ENCODE data around the gene PFKFB4. TPM values are rescaled to one million over a fixed set of nuclear protein-coding genes. Genes with fewer than 3 reads are reported as not detected.

The PFKFB4 gene
- total RNA-seq, 3 donors from 2014 or later (not counting 1 experiment from before 2014, with no cell fraction given): 2.4 to 4.3 (median 3.6) TPM

- H3K27ac ChIP-seq (ENCODE audit: low read length): peak overlapping the region; percentile 88
Measured at GRCh38 chr3:48472923-48473616, 83.5 kb downstream of the PFKFB4 start.

GRCh38 chr3:48472673-48472922, 84.0 kb downstream of the PFKFB4 start:
- Mint-ChIP-seq H3K4me1 (peaks cover 41 to 53% of the 10 kb centered on the region in 2 donors), H3K27ac (peak overlapping the region; percentile 95 to 97), H3K4me3 (peak overlapping the region; percentile 94), H3K9me3 (no peaks in the 10 kb centered on the region), H3K36me3 (no peaks in the 10 kb centered on the region), H3K27me3 (ENCODE audit: low read depth in 2 of 2) (no peaks in the 10 kb centered on the region)
- Histone ChIP-seq H3K4me3 (ENCODE audit: low read length) (peak overlapping the region; percentile 47), H3K36me3 (ENCODE audit: control insufficient read depth, insufficient read depth, low read length) (peaks cover 21% of the 10 kb centered on the region), H3K4me1 (ENCODE audit: control insufficient read depth, insufficient read depth, low read length) (peaks cover 66% of the 10 kb centered on the region), H3K27ac (ENCODE audit: low read length) (peak overlapping the region; percentile 88), H3K9me3 (ENCODE audit: control insufficient read depth, insufficient read depth, low read length) (no peaks in the 10 kb centered on the region), H3K27me3 (ENCODE audit: control insufficient read depth, insufficient read depth, low read length) (no peaks in the 10 kb centered on the region)
- WGBS (ENCODE audit: insufficient coverage): 2% methylated on average over 5 of the region's 5 CpGs
- TF ChIP-seq CTCF (IDR thresholded peaks at IDR 0.05): no peak
- ATAC-seq (peak in 2 of 3 donors; percentile 32 to 33), DNase-seq (no peak)
- intact Hi-C loops (cut with micrococcal nuclease): loop anchor here (2.0 kb wide), 1 partner anchor 26 kb away; the partner anchor contains the start of gene ATRIP

More at GRCh38 chr3:48472923-48473616, 83.5 kb downstream of the PFKFB4 start:
- Mint-ChIP-seq H3K27me3 (ENCODE audit: low read depth in 2 of 2) (no peaks in the 10 kb centered on the region), H3K4me1 (peaks cover 41 to 53% of the 10 kb centered on the region in 2 donors), H3K36me3 (no peaks in the 10 kb centered on the region), H3K27ac (peak overlapping the region; percentile 95 to 97), H3K4me3 (peak overlapping the region; percentile 94), H3K9me3 (no peaks in the 10 kb centered on the region)
- DNase-seq (peak; percentile 83 to 99), ATAC-seq (peak; percentile 86 to 93 (median 91))
- intact Hi-C loops (cut with micrococcal nuclease): loop anchor here (1.0 to 2.0 kb wide), 2 partner anchors 26 to 33 kb away; partner anchors contain the start of genes ATRIP, CCDC51 and TMA7
- Histone ChIP-seq H3K27me3 (ENCODE audit: control insufficient read depth, insufficient read depth, low read length) (no peaks in the 10 kb centered on the region), H3K9me3 (ENCODE audit: control insufficient read depth, insufficient read depth, low read length) (no peaks in the 10 kb centered on the region), H3K4me3 (ENCODE audit: low read length) (peak overlapping the region; percentile 47), H3K4me1 (ENCODE audit: control insufficient read depth, insufficient read depth, low read length) (peaks cover 66% of the 10 kb centered on the region), H3K36me3 (ENCODE audit: control insufficient read depth, insufficient read depth, low read length) (peaks cover 16% of the 10 kb centered on the region)
- WGBS (ENCODE audit: insufficient coverage): 9% methylated on average over 17 of the region's 17 CpGs
- TF ChIP-seq CTCF (IDR thresholded peaks at IDR 0.05): peak; percentile 36

GRCh38 chr3:48470286-48470685, 86.3 kb downstream of the PFKFB4 start:
- H3K9me3 Mint-ChIP-seq: no peaks in the 10 kb centered on the region
- intact Hi-C loops (cut with micrococcal nuclease): no loop called here
- H3K27ac ChIP-seq (ENCODE audit: low read length): no peak overlapping the region
- H3K4me1 ChIP-seq (ENCODE audit: control insufficient read depth, insufficient read depth, low read length): peaks cover 81% of the 10 kb centered on the region
- H3K27me3 Mint-ChIP-seq (ENCODE audit: low read depth in 2 of 2): no peaks in the 10 kb centered on the region
- no peak for TF ChIP-seq CTCF (IDR thresholded peaks at IDR 0.05)
- H3K36me3 Mint-ChIP-seq: no peaks in the 10 kb centered on the region
- peaks cover 27% of the 10 kb centered on the region for H3K36me3 ChIP-seq (ENCODE audit: control insufficient read depth, insufficient read depth, low read length)
- DNase-seq (no peak), ATAC-seq (no peak)
- H3K4me1 Mint-ChIP-seq: peaks cover 54 to 71% of the 10 kb centered on the region in 2 donors
- 95% methylated on average over 1 of the region's 1 CpG for WGBS (ENCODE audit: insufficient coverage)
- peak overlapping the region; percentile 67 to 97 for H3K27ac Mint-ChIP-seq
- H3K4me3 ChIP-seq (ENCODE audit: low read length): no peak overlapping the region
- peak overlapping the region; percentile 56 for H3K4me3 Mint-ChIP-seq
- no peaks in the 10 kb centered on the region for H3K27me3 ChIP-seq (ENCODE audit: control insufficient read depth, insufficient read depth, low read length)
- H3K9me3 ChIP-seq (ENCODE audit: control insufficient read depth, insufficient read depth, low read length): no peaks in the 10 kb centered on the region
